HL-60 (cell line): ENCODE measurements around the gene LARP1.
A peak's percentile ranks its signal among the peaks of the same experiment; 100 is the strongest.
"Not testable (repeated sequence)": the region's sequence is repeated elsewhere in the genome, so short reads cannot be mapped to it uniquely, and the experiment has no call there.

Source experiments
- DNase-seq, 2 experiments: peaks; one replicate each; pipeline ENCODE4 v3.0.0-alpha.2; 2010 to 2020; ENCODE audit warnings: low read depth in 1 of 2, low spot score in 1 of 2
- H3K27ac ChIP-seq: fragments of 250-450 bp; sonication (Bioruptor Pico); replicated peaks from 2 replicates; pipeline ENCODE4 v1.5.1; 2020; ENCODE audit warnings: mild to moderate bottlenecking, moderate library complexity
- H3K27me3 ChIP-seq: fragments of 250-450 bp; sonication (Bioruptor Pico); 2 replicates; pipeline ENCODE4 v1.5.1; 2021; ENCODE audit warnings: mild to moderate bottlenecking, moderate library complexity; ENCODE audit not compliant: insufficient read depth, poor library complexity, severe bottlenecking
- H3K4me3 ChIP-seq: replicated peaks from 2 replicates; pipeline ENCODE4 v1.5.1; 2011; ENCODE audit warnings: mild to moderate bottlenecking, control low read depth, low read length; ENCODE audit not compliant: insufficient read depth
- GABPA ChIP-seq: IDR thresholded peaks from 2 replicates; pipeline ENCODE4 v1.6.1; 2012; ENCODE audit warnings: low read depth
- POLR2AphosphoS5 ChIP-seq: IDR thresholded peaks from 2 replicates; pipeline ENCODE4 v1.6.1; 2012; ENCODE audit warnings: low read depth
- SPI1 ChIP-seq: IDR thresholded peaks from 2 replicates; pipeline ENCODE4 v1.6.1; 2012; ENCODE audit warnings: low read depth, mild to moderate bottlenecking, borderline replicate concordance
- TF ChIP-seq, protein P1 (sequence below): IDR thresholded peaks from 2 replicates; pipeline ENCODE4 v1.6.1; 2012; ENCODE audit warnings: low read depth; ENCODE audit not compliant: insufficient replicate concordance
- TF ChIP-seq, protein P2 (sequence below): IDR thresholded peaks from one replicate; pipeline ENCODE4 v1.5.1; 2011; ENCODE audit warnings: low read length, control low read depth, inconsistent platforms; ENCODE audit not compliant: insufficient read depth

The LARP1 gene

DNA sequence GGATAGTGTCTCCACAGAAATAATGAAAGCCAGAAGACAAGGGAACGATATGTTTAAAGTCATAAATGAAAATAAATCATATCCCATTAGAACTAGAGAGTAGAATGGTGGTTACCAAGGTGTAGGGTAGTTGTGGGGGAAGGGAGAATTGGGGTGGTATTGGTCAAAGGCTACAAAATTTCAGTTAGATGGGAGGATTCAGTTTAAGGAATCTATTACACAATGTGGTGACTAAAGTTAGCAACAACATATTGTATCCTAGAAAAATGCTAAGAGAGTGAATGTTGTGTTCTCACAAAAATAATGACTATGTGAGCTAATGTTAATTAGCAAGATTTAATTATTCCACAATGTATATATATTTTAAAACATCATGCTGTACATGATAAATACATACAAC lies 27.8 kb upstream of the LARP1 start:
- no peak for TF ChIP-seq POLR2AphosphoS5
- TF ChIP-seq, protein P1, sequence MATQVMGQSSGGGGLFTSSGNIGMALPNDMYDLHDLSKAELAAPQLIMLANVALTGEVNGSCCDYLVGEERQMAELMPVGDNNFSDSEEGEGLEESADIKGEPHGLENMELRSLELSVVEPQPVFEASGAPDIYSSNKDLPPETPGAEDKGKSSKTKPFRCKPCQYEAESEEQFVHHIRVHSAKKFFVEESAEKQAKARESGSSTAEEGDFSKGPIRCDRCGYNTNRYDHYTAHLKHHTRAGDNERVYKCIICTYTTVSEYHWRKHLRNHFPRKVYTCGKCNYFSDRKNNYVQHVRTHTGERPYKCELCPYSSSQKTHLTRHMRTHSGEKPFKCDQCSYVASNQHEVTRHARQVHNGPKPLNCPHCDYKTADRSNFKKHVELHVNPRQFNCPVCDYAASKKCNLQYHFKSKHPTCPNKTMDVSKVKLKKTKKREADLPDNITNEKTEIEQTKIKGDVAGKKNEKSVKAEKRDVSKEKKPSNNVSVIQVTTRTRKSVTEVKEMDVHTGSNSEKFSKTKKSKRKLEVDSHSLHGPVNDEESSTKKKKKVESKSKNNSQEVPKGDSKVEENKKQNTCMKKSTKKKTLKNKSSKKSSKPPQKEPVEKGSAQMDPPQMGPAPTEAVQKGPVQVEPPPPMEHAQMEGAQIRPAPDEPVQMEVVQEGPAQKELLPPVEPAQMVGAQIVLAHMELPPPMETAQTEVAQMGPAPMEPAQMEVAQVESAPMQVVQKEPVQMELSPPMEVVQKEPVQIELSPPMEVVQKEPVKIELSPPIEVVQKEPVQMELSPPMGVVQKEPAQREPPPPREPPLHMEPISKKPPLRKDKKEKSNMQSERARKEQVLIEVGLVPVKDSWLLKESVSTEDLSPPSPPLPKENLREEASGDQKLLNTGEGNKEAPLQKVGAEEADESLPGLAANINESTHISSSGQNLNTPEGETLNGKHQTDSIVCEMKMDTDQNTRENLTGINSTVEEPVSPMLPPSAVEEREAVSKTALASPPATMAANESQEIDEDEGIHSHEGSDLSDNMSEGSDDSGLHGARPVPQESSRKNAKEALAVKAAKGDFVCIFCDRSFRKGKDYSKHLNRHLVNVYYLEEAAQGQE: no peak
- TF ChIP-seq GABPA: no peak
- TF ChIP-seq SPI1: no peak
- TF ChIP-seq, protein P2, sequence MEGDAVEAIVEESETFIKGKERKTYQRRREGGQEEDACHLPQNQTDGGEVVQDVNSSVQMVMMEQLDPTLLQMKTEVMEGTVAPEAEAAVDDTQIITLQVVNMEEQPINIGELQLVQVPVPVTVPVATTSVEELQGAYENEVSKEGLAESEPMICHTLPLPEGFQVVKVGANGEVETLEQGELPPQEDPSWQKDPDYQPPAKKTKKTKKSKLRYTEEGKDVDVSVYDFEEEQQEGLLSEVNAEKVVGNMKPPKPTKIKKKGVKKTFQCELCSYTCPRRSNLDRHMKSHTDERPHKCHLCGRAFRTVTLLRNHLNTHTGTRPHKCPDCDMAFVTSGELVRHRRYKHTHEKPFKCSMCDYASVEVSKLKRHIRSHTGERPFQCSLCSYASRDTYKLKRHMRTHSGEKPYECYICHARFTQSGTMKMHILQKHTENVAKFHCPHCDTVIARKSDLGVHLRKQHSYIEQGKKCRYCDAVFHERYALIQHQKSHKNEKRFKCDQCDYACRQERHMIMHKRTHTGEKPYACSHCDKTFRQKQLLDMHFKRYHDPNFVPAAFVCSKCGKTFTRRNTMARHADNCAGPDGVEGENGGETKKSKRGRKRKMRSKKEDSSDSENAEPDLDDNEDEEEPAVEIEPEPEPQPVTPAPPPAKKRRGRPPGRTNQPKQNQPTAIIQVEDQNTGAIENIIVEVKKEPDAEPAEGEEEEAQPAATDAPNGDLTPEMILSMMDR: no peak
- no peaks in the 10 kb centered on the region for H3K27me3 ChIP-seq
- H3K4me3 ChIP-seq: no peak overlapping the region
- H3K27ac ChIP-seq: no peak overlapping the region; the same call in 1 of the 2 replicates
- DNase-seq: peak in 1 of 2 experiments; percentile 31

DNA sequence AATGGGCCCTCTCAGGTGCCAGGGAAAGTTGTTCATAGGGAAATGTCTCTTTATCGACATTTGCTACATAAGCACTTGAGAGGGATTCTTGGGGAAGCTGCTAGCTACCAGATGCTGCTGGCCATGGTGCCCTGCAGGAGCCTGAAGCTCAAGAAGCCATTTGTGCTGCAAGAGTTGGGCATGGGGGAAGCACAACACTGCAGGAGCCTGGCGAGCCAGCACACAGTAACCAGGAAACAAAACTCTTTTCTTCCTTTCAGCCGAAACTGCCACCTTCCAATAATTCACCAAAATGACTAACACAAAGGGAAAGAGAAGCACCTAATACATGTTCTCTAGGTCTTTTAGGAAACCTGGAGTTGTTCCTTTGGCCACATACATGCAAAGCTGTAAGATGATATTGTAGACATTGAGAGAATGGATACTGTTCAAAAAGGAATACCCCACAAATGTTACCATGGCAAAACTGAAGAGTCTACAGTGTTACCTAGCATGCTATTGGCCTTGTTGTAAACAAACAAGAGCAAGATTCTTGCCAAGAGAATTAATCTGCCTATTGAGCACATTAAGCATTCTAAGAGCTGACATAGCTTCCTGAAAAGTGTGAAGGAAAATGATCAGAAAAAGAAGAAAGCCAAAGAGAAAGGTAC lies 26.1 kb upstream of the LARP1 start:
- no peak for TF ChIP-seq GABPA
- TF ChIP-seq, protein P1: peak; percentile 32
- no peak for DNase-seq
- Histone ChIP-seq H3K4me3 (no peak overlapping the region), H3K27me3 (no peaks in the 10 kb centered on the region), H3K27ac (no peak overlapping the region)

DNA sequence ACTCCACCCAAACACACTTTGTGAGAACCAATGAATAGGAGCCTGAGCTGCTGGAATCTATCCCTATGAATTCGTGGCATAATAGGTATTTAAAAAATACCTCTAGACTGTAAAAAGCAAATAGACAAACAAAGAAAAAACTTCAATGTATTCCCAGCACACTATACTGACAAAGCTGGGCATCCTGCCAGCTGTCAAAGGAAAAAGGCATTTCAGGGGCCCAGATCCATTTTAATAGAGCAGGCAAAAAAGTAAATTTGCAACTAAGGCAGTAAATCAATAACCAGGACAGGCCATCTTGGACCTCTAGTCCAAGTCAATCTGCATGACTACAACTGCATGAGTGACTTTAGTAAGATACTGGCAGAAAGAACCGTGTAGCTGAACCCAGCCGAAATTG lies 25.6 kb upstream of the LARP1 start:
- DNase-seq: no peak
- TF ChIP-seq GABPA (no peak), SPI1 (no peak), POLR2AphosphoS5 (no peak)
- TF ChIP-seq, protein P1: no peak
- TF ChIP-seq, protein P2: no peak
- Histone ChIP-seq H3K27me3 (no peaks in the 10 kb centered on the region), H3K27ac (no peak overlapping the region), H3K4me3 (no peak overlapping the region)

DNA sequence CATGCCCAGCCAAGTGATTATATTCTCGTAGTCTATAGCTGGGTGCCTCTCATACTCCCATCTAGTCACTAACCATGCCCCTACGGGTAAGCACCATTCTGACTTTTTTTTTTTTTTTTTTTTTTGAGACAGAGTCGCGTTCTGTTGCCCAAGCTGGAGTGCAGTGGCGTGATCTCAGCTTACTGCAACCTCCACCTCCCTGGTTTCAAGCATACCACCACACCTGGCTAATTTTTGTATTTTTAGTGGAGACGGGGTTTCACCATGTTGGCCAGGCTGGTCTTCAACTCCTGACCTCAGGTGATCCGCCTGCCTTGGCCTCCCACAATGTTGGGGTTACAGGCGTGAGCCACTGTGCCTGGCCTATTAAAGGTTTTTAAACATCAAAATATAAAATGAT lies 24.4 kb upstream of the LARP1 start:
- not testable (repeated sequence) for H3K27ac ChIP-seq

More for the DNA sequence above, 24.4 kb upstream of the LARP1 start:
- not testable (repeated sequence) for H3K27me3 ChIP-seq, DNase-seq, H3K4me3 ChIP-seq
